GM12878 (cell line): Measurements from ENCODE around the gene CYP27A1. TPM values are rescaled to one million over a fixed set of nuclear protein-coding genes. Genes with fewer than 3 reads are reported as not detected.

ENCODE experiments used
- ATAC-seq: fragments of 200-7000 bp; cut with Tn5 transposase; 3 replicates; pipeline ENCODE4 v1.9.1; 2020; ENCODE audit warnings: mild to moderate bottlenecking, moderate library complexity
- BruUV-seq: library from RNA; stranded (reverse); fragments of 400-500 nt; replicated peaks from 2 replicates; lab custom pipeline; 2021; lab: Mats Ljungman, UMichigan
- CTCF ChIA-PET: fragments of 300-600 bp; sonication (Branson Sonifier 250); formaldehyde crosslinking; extraction: SDS; loops from one replicate; lab custom pipeline; 2021; ENCODE audit warnings: inconsistent platforms; lab: Yijun Ruan, JAX
- POLR2A ChIA-PET: fragments of 350-600 bp; formaldehyde crosslinking; extraction: SDS; loops from one replicate; lab custom pipeline; 2021; ENCODE audit warnings: inconsistent platforms; lab: Charles Lee
- RAD21 ChIA-PET: fragments of 300-600 bp; sonication (Branson Sonifier 250); formaldehyde crosslinking; loops from one replicate; lab custom pipeline; 2023; ENCODE audit warnings: antibody characterized with exemption; ENCODE audit not compliant: unreplicated experiment; lab: Charles Lee
- SMC1A ChIA-PET: fragments of 300-600 bp; sonication (Branson Sonifier 250); formaldehyde crosslinking; loops from one replicate; lab custom pipeline; 2023; ENCODE audit not compliant: unreplicated experiment, uncharacterized antibody; lab: Charles Lee
- DNase-seq: peaks from one replicate; pipeline ENCODE4 v3.0.0-alpha.2; 2011; ENCODE audit warnings: low read depth, low spot score
- FAIRE-seq: peaks from 3 replicates; lab custom pipeline; 2011; peaks lifted over from hg19 to GRCh38; lab: Jason Lieb, UNC
- H2AFZ ChIP-seq: 2 replicates; pipeline ENCODE4 v1.6.0; 2011; ENCODE audit warnings: low read depth, low read length, control low read depth; ENCODE audit not compliant: control insufficient read depth
- H3K27ac ChIP-seq: 2 replicates; pipeline ENCODE4 v1.5.1; 2011; ENCODE audit warnings: control low read depth; ENCODE audit not compliant: control insufficient read depth, insufficient read depth
- H3K27me3 ChIP-seq, 2 experiments: replicated peaks in 1 of 2; 2 replicates each; pipeline versions ENCODE4 v1.6.0 to v1.6.1; 2011; ENCODE audit warnings: low read length in 1 of 2; ENCODE audit not compliant: control insufficient read depth in 2 of 2, insufficient read depth in 2 of 2
- H3K36me3 ChIP-seq, 2 experiments: 2 replicates each; pipeline ENCODE4 v1.5.1; 2011; ENCODE audit warnings: low read length in 1 of 2; ENCODE audit not compliant: control insufficient read depth in 2 of 2, insufficient read depth in 2 of 2
- H3K4me1 ChIP-seq: 2 replicates; pipeline ENCODE4 v1.6.1; 2011; ENCODE audit warnings: mild to moderate bottlenecking, low read length, moderate library complexity, mixed read lengths; ENCODE audit not compliant: control insufficient read depth, insufficient read depth
- H3K4me2 ChIP-seq: 2 replicates; pipeline ENCODE4 v1.6.0; 2011; ENCODE audit warnings: control low read depth; ENCODE audit not compliant: control insufficient read depth, insufficient read depth
- H3K4me3 ChIP-seq: fragments of 200-600 bp; sonication (generic); 2 replicates; pipeline ENCODE4 v1.5.1; 2016
- H3K79me2 ChIP-seq: 2 replicates; pipeline ENCODE4 v1.6.0; 2011; ENCODE audit warnings: low read length; ENCODE audit not compliant: control insufficient read depth, insufficient read depth
- H3K9ac ChIP-seq: 2 replicates; pipeline ENCODE4 v1.8.0; 2011; ENCODE audit warnings: low read length, control low read depth, mixed read lengths; ENCODE audit not compliant: control insufficient read depth, insufficient read depth
- H3K9me3 ChIP-seq: replicated peaks from 3 replicates; pipeline ENCODE4 v1.5.1; 2011; ENCODE audit warnings: mild to moderate bottlenecking, low read length; ENCODE audit not compliant: control insufficient read depth, insufficient read depth
- H4K20me1 ChIP-seq: 2 replicates; pipeline ENCODE4 v1.6.0; 2011; ENCODE audit not compliant: control insufficient read depth, insufficient read depth
- ATF7 ChIP-seq: fragments of 450-650 bp; IDR thresholded peaks from 2 replicates; pipeline ENCODE4 v1.6.1; 2016; ENCODE audit warnings: low read depth, mild to moderate bottlenecking
- CHD4 ChIP-seq: fragments of 200-600 bp; sonication (generic); IDR thresholded peaks from 2 replicates; pipeline ENCODE4 v1.6.1; 2016; ENCODE audit warnings: mild to moderate bottlenecking
- EGR1 ChIP-seq, 2 experiments: IDR thresholded peaks; 1 replicate in 1 of 2; 2 replicates in 1 of 2; pipeline ENCODE4 v1.6.1; 2011 to 2012; ENCODE audit warnings: low read depth in 2 of 2, low read length in 2 of 2, borderline replicate concordance in 1 of 2, mild to moderate bottlenecking in 1 of 2, moderate library complexity in 1 of 2
- MYB ChIP-seq: fragments of 150-350 bp; IDR thresholded peaks from 2 replicates; pipeline ENCODE4 v1.6.1; 2014; ENCODE audit warnings: mild to moderate bottlenecking, low read depth, low read length, borderline replicate concordance
- POLR2AphosphoS2 ChIP-seq: IDR thresholded peaks from 2 replicates; pipeline ENCODE4 v1.6.1; 2011; ENCODE audit warnings: low read depth, mild to moderate bottlenecking, low read length, improper control_type of control experiment, moderate library complexity
- TAF1 ChIP-seq: IDR thresholded peaks from 2 replicates; pipeline ENCODE4 v1.6.1; 2011; ENCODE audit warnings: mild to moderate bottlenecking, low read depth, low read length, borderline replicate concordance
- TBL1XR1 ChIP-seq: IDR thresholded peaks from 2 replicates; pipeline ENCODE4 v1.6.1; 2012; ENCODE audit warnings: low read depth, low read length, improper control_type of control experiment
- TCF12 ChIP-seq: IDR thresholded peaks from 2 replicates; pipeline ENCODE4 v1.6.1; 2011; ENCODE audit warnings: low read depth, mild to moderate bottlenecking, low read length
- TCF3 ChIP-seq: IDR thresholded peaks from 2 replicates; pipeline ENCODE4 v1.6.1; 2012; ENCODE audit warnings: low read depth, mild to moderate bottlenecking, low read length, borderline replicate concordance; ENCODE audit not compliant: insufficient read depth
- WGBS: methylation state at CpG from one replicate; pipeline ENCODE4 v1.1.6; 2016; ENCODE audit warnings: low lambda C conversion rate; ENCODE audit not compliant: insufficient replicate concordance, insufficient coverage; ENCODE audit errors: missing lambda C conversion rate; 5-methylcytosine and 5-hydroxymethylcytosine counted together
- in situ Hi-C: fragments of 300-500 bp; cut with MboI; formaldehyde crosslinking; loops from 9 replicates; pipeline ENCODE4 v1.14.3; 2018; ENCODE audit warnings: mixed read lengths
- intact Hi-C: fragments of 100-400 bp; cut with micrococcal nuclease; formaldehyde crosslinking; loops from one replicate; pipeline ENCODE4 v1.14.2; 2022; ENCODE audit not compliant: unreplicated experiment
- polyA plus RNA-seq, 11 experiments: library from polyadenylated mRNA; depleted of rRNA in 4 of 11; unstranded in 6 of 11; stranded (reverse) in 5 of 11; fragments of >200 nt; fragmentation: Nextera tagmentation in 4 of 11; fragmentation: Illumina TruSeq in 1 of 11; extraction: Ambion mirVana in 4 of 11; extraction: Trizol in 1 of 11; gene quantifications; 1 replicate in 1 of 11; 2 replicates in 10 of 11; pipeline versions ENCODE4 v1.2.1 to v1.2.3, GENCODE V29; 2011 to 2016; ENCODE audit warnings: inconsistent platforms in 2 of 11, missing spikeins in 2 of 11, low read depth in 1 of 11
- total RNA-seq, 4 experiments: library from RNA; depleted of rRNA in 3 of 4; stranded (reverse); fragments of >200 nt in 3 of 4; fragmentation: Illumina TruSeq in 1 of 4; extraction: Trizol in 1 of 4; gene quantifications; 2 replicates each; pipeline versions ENCODE4 v1.2.1 to v1.2.3, GENCODE V29; 2013 to 2021
- TF ChIP-seq, protein P1 (sequence below): fragments of 450-650 bp; conservative IDR thresholded peaks from 2 replicates; pipeline ENCODE4 v1.6.1; 2017; ENCODE audit warnings: mild to moderate bottlenecking, moderate library complexity
- TF ChIP-seq, protein P2 (sequence below): fragments of 450-650 bp; IDR thresholded peaks from 2 replicates; pipeline ENCODE4 v1.6.1; 2018; ENCODE audit warnings: borderline replicate concordance, mild to moderate bottlenecking; ENCODE audit not compliant: partially characterized antibody
- TF ChIP-seq, protein P3 (sequence below): fragments of 150-350 bp; IDR thresholded peaks from 2 replicates; pipeline ENCODE4 v1.6.1; 2016; ENCODE audit warnings: low read depth, low read length
- TF ChIP-seq, protein P4 (sequence below): IDR thresholded peaks from 2 replicates; pipeline ENCODE4 v1.6.1; 2012; ENCODE audit warnings: low read length, inconsistent platforms

CYP27A1 gene
- total and polyA plus RNA-seq, 10 of the 15 experiments (the other 5 are each of a cell fraction or from before 2014, with no cell fraction given), result 0.11 to 0.72 (median 0.18) TPM; not detected in 2

DNA sequence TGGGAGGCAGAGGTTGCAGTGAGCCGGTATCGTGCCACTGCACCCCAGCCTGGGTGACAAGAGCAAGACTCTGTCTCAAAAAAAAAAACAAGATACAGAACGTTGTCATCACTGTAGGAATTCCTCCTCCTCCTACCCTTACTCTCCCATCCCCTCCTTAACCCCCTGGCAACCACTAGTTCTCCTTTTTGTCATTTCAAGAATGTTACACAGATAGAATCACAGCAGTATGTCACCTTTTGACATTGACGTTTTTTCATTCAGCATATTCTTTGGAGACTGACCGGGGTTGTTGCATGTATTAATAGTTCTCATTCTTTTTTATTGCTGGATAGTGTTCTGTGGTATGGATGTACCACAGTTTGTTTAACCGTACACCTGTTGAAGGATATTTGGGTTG lies 38.9 kb upstream of the CYP27A1 start:
- BruUV-seq, result no TSS peak
- TF ChIP-seq POLR2AphosphoS2, result no peak
- TF ChIP-seq TCF3, result no peak
- no peak for TF ChIP-seq EGR1 (IDR thresholded peaks at IDR 0.05; ENCODE audit: borderline replicate concordance in 1 of 2, low read depth in 2 of 2, low read length in 2 of 2)
- TF ChIP-seq, protein P1, sequence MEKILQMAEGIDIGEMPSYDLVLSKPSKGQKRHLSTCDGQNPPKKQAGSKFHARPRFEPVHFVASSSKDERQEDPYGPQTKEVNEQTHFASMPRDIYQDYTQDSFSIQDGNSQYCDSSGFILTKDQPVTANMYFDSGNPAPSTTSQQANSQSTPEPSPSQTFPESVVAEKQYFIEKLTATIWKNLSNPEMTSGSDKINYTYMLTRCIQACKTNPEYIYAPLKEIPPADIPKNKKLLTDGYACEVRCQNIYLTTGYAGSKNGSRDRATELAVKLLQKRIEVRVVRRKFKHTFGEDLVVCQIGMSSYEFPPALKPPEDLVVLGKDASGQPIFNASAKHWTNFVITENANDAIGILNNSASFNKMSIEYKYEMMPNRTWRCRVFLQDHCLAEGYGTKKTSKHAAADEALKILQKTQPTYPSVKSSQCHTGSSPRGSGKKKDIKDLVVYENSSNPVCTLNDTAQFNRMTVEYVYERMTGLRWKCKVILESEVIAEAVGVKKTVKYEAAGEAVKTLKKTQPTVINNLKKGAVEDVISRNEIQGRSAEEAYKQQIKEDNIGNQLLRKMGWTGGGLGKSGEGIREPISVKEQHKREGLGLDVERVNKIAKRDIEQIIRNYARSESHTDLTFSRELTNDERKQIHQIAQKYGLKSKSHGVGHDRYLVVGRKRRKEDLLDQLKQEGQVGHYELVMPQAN, result no peak
- no peak for TF ChIP-seq TAF1
- no peak for TF ChIP-seq TCF12
- TF ChIP-seq, protein P2, sequence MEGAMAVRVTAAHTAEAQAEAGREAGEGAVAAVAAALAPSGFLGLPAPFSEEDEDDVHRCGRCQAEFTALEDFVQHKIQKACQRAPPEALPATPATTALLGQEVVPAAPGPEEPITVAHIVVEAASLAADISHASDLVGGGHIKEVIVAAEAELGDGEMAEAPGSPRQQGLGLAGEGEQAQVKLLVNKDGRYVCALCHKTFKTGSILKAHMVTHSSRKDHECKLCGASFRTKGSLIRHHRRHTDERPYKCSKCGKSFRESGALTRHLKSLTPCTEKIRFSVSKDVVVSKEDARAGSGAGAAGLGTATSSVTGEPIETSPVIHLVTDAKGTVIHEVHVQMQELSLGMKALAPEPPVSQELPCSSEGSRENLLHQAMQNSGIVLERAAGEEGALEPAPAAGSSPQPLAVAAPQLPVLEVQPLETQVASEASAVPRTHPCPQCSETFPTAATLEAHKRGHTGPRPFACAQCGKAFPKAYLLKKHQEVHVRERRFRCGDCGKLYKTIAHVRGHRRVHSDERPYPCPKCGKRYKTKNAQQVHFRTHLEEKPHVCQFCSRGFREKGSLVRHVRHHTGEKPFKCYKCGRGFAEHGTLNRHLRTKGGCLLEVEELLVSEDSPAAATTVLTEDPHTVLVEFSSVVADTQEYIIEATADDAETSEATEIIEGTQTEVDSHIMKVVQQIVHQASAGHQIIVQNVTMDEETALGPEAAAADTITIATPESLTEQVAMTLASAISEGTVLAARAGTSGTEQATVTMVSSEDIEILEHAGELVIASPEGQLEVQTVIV, result no peak
- TF ChIP-seq MYB, result no peak
- TF ChIP-seq, protein P3, sequence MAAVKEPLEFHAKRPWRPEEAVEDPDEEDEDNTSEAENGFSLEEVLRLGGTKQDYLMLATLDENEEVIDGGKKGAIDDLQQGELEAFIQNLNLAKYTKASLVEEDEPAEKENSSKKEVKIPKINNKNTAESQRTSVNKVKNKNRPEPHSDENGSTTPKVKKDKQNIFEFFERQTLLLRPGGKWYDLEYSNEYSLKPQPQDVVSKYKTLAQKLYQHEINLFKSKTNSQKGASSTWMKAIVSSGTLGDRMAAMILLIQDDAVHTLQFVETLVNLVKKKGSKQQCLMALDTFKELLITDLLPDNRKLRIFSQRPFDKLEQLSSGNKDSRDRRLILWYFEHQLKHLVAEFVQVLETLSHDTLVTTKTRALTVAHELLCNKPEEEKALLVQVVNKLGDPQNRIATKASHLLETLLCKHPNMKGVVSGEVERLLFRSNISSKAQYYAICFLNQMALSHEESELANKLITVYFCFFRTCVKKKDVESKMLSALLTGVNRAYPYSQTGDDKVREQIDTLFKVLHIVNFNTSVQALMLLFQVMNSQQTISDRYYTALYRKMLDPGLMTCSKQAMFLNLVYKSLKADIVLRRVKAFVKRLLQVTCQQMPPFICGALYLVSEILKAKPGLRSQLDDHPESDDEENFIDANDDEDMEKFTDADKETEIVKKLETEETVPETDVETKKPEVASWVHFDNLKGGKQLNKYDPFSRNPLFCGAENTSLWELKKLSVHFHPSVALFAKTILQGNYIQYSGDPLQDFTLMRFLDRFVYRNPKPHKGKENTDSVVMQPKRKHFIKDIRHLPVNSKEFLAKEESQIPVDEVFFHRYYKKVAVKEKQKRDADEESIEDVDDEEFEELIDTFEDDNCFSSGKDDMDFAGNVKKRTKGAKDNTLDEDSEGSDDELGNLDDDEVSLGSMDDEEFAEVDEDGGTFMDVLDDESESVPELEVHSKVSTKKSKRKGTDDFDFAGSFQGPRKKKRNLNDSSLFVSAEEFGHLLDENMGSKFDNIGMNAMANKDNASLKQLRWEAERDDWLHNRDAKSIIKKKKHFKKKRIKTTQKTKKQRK, result no peak
- TF ChIP-seq TBL1XR1, result no peak
- TF ChIP-seq, protein P4, sequence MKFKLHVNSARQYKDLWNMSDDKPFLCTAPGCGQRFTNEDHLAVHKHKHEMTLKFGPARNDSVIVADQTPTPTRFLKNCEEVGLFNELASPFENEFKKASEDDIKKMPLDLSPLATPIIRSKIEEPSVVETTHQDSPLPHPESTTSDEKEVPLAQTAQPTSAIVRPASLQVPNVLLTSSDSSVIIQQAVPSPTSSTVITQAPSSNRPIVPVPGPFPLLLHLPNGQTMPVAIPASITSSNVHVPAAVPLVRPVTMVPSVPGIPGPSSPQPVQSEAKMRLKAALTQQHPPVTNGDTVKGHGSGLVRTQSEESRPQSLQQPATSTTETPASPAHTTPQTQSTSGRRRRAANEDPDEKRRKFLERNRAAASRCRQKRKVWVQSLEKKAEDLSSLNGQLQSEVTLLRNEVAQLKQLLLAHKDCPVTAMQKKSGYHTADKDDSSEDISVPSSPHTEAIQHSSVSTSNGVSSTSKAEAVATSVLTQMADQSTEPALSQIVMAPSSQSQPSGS, result peak; percentile 68
- no peak for TF ChIP-seq CHD4
- peak; percentile 39; the same call in 1 of the 2 replicates for TF ChIP-seq ATF7

More for the DNA sequence above, 38.9 kb upstream of the CYP27A1 start:
- peak; percentile 25 for DNase-seq
- peak; percentile 83 for ATAC-seq
- no peaks in the 10 kb centered on the region for H3K27me3 ChIP-seq
- H3K9ac ChIP-seq, result no peak overlapping the region
- no peak overlapping the region for H2AFZ ChIP-seq
- H3K36me3 ChIP-seq, result peaks cover 18 to 28% of the 10 kb centered on the region in 2 experiments
- peaks cover 29% of the 10 kb centered on the region for H3K4me1 ChIP-seq
- no peak overlapping the region; the same call in 1 of the 2 replicates for H3K4me2 ChIP-seq
- no peaks in the 10 kb centered on the region for H3K79me2 ChIP-seq
- POLR2A ChIA-PET, result no interaction called here
- H3K4me3 ChIP-seq, result no peak overlapping the region
- SMC1A ChIA-PET, result interaction anchor here (1.0 kb wide), 1 partner anchor 11 kb away, joined by 5 read pairs; no protein-coding TSS in a partner anchor
- peak; percentile 79 for FAIRE-seq
- no peaks in the 10 kb centered on the region for H4K20me1 ChIP-seq
- no peaks in the 10 kb centered on the region for H3K9me3 ChIP-seq
- WGBS, result 50% methylated on average over 6 of the region's 6 CpGs
- RAD21 ChIA-PET, result no interaction called here
- H3K27ac ChIP-seq, result peak overlapping the region; percentile 56; the same call in 1 of the 2 replicates
- CTCF ChIA-PET, result interaction anchor here (0.7 kb wide), 1 partner anchor 56 kb away, joined by 3 read pairs; no protein-coding TSS in a partner anchor
- in situ Hi-C loops, result no loop called here
- intact Hi-C loops, result no loop called here
